GM19238 (cell line): ENCODE measurements around the gene TLK1.

Source experiments
- DNase-seq: peaks from one replicate; pipeline ENCODE4 v3.0.0; 2011; ENCODE audit warnings: low spot score; ENCODE audit not compliant: insufficient read length

TLK1 gene

GRCh38 chr2:170968205-170969003 is 192.3 kb downstream of the TLK1 start:
- DNase-seq: no peak

- no peak for DNase-seq
Measured at GRCh38 chr2:170967553-170967952, 193.1 kb downstream of the TLK1 start.

GRCh38 chr2:170966648-170967396 is 193.9 kb downstream of the TLK1 start:
- DNase-seq: no peak

- DNase-seq: no peak
Measured at GRCh38 chr2:170965446-170966225, 195.1 kb downstream of the TLK1 start.

GRCh38 chr2:170963386-170963785 is 197.3 kb downstream of the TLK1 start:
- no peak for DNase-seq

GRCh38 chr2:170953941-170954340 is 206.8 kb downstream of the TLK1 start:
- DNase-seq: no peak

GRCh38 chr2:170950221-170950761 is 210.4 kb downstream of the TLK1 start:
- DNase-seq: no peak

- no peak for DNase-seq
Measured at GRCh38 chr2:170949415-170949814, 211.3 kb downstream of the TLK1 start.

- DNase-seq: no peak
Measured at GRCh38 chr2:170944545-170944944, 216.1 kb downstream of the TLK1 start.

- DNase-seq: no peak
Measured at GRCh38 chr2:170943596-170943995, 217.1 kb downstream of the TLK1 start.

GRCh38 chr2:170943041-170943440 is 217.7 kb downstream of the TLK1 start:
- DNase-seq: no peak

- DNase-seq: no peak
Measured at GRCh38 chr2:170942615-170943014, 218.1 kb downstream of the TLK1 start.
